Activated naive CD4-positive, alpha-beta T cell treated with anti-CD3 and anti-CD28 coated beads for 36 hours (primary cell): ENCODE results near the gene RUFY1. TPM values are rescaled to one million over a fixed set of nuclear protein-coding genes. Genes with fewer than 3 reads are reported as not detected.

Source experiments
- CTCF ChIA-PET: fragments of 350-600 bp; sonication (Branson Sonifier 250); formaldehyde crosslinking; loops from one replicate; lab custom pipeline; 2021; ENCODE audit warnings: antibody characterized with exemption; lab: Charles Lee
- DNase-seq: peaks from one replicate; pipeline ENCODE4 v3.0.0-alpha.2; 2020
- H3K27ac Mint-ChIP-seq: one replicate; pipeline ENCODE4 v1.8.0; 2021; ENCODE audit warnings: mild to moderate bottlenecking, mixed read lengths
- H3K27me3 Mint-ChIP-seq: one replicate; pipeline ENCODE4 v1.8.0; 2021; ENCODE audit warnings: low read depth, mixed read lengths
- H3K36me3 Mint-ChIP-seq: one replicate; pipeline ENCODE4 v1.8.0; 2021; ENCODE audit warnings: low read depth, mixed read lengths
- H3K4me1 Mint-ChIP-seq: one replicate; pipeline ENCODE4 v1.8.0; 2021; ENCODE audit warnings: low read depth, mixed read lengths
- H3K4me3 Mint-ChIP-seq: one replicate; pipeline ENCODE4 v1.8.0; 2021; ENCODE audit warnings: mild to moderate bottlenecking, moderate library complexity, mixed read lengths
- H3K9me3 Mint-ChIP-seq: one replicate; pipeline ENCODE4 v1.8.0; 2021; ENCODE audit warnings: mixed read lengths
- intact Hi-C: fragments of 100-400 bp; cut with micrococcal nuclease; formaldehyde crosslinking; loops from one replicate; pipeline ENCODE4 v1.15.1; 2023
- total RNA-seq, 2 experiments: library from RNA; stranded (reverse); gene quantifications; one replicate each; pipeline ENCODE4 v1.2.3, GENCODE V29; 2021

RUFY1 gene
- total RNA-seq, 2 experiments from 2014 or later: 27.8 to 31.0 TPM

- H3K4me1 Mint-ChIP-seq: no peaks in the 10 kb centered on the region
- CTCF ChIA-PET: interaction anchor here (0.6 kb wide), 1 partner anchor 437 kb away, joined by 4 read pairs; no protein-coding TSS in a partner anchor
- intact Hi-C loops: no loop called here
- H3K36me3 Mint-ChIP-seq: peaks cover 37% of the 10 kb centered on the region
- H3K27ac Mint-ChIP-seq: no peak overlapping the region
- no peaks in the 10 kb centered on the region for H3K9me3 Mint-ChIP-seq
- H3K4me3 Mint-ChIP-seq: no peak overlapping the region
- H3K27me3 Mint-ChIP-seq: no peaks in the 10 kb centered on the region
- DNase-seq: no peak
Measured at GRCh38 chr5:179596421-179596820, 46.1 kb downstream of the RUFY1 start.

GRCh38 chr5:179599100-179599499, 48.7 kb downstream of the RUFY1 start:
- Mint-ChIP-seq H3K27me3 (no peaks in the 10 kb centered on the region), H3K9me3 (no peaks in the 10 kb centered on the region), H3K4me3 (no peak overlapping the region), H3K27ac (no peak overlapping the region), H3K36me3 (peaks cover 28% of the 10 kb centered on the region), H3K4me1 (no peaks in the 10 kb centered on the region)
- no peak for DNase-seq
- CTCF ChIA-PET: interaction anchor here (0.7 kb wide), 1 partner anchor 20 kb away, joined by 3 read pairs; no protein-coding TSS in a partner anchor
- intact Hi-C loops: no loop called here

GRCh38 chr5:179599566-179599965, 49.2 kb downstream of the RUFY1 start:
- no peak overlapping the region for H3K27ac Mint-ChIP-seq
- H3K27me3 Mint-ChIP-seq: no peaks in the 10 kb centered on the region
- DNase-seq: no peak
- H3K4me1 Mint-ChIP-seq: no peaks in the 10 kb centered on the region
- peaks cover 28% of the 10 kb centered on the region for H3K36me3 Mint-ChIP-seq
- no peak overlapping the region for H3K4me3 Mint-ChIP-seq
- no peaks in the 10 kb centered on the region for H3K9me3 Mint-ChIP-seq
- intact Hi-C loops: no loop called here
- CTCF ChIA-PET: interaction anchor here (0.6 kb wide), 2 partner anchors 73 to 1054 kb away, joined by 3 to 7 read pairs; no protein-coding TSS in a partner anchor

GRCh38 chr5:179599973-179600372, 49.6 kb downstream of the RUFY1 start:
- intact Hi-C loops: no loop called here
- Mint-ChIP-seq H3K4me3 (no peak overlapping the region), H3K27ac (no peak overlapping the region), H3K9me3 (no peaks in the 10 kb centered on the region), H3K4me1 (no peaks in the 10 kb centered on the region), H3K27me3 (no peaks in the 10 kb centered on the region), H3K36me3 (peaks cover 26% of the 10 kb centered on the region)
- DNase-seq: no peak
- CTCF ChIA-PET: interaction anchor here (0.6 to 0.8 kb wide), 4 partner anchors 29 to 1054 kb away, joined by 3 to 7 read pairs (median 3); no protein-coding TSS in a partner anchor

GRCh38 chr5:179601871-179602625, 51.7 kb downstream of the RUFY1 start:
- CTCF ChIA-PET: interaction anchor here (2.1 kb wide), 1 partner anchor 28 kb away, joined by 4 read pairs; no protein-coding TSS in a partner anchor
- no peak for DNase-seq
- Mint-ChIP-seq H3K9me3 (no peaks in the 10 kb centered on the region), H3K36me3 (peaks cover 19% of the 10 kb centered on the region), H3K4me3 (no peak overlapping the region), H3K4me1 (peaks cover under 1% of the 10 kb centered on the region), H3K27ac (no peak overlapping the region), H3K27me3 (no peaks in the 10 kb centered on the region)
- intact Hi-C loops: no loop called here

GRCh38 chr5:179603308-179603707, 53.0 kb downstream of the RUFY1 start:
- CTCF ChIA-PET: interaction anchor here (2.1 kb wide), 1 partner anchor 27 kb away, joined by 4 read pairs; no protein-coding TSS in a partner anchor
- Mint-ChIP-seq H3K4me3 (no peak overlapping the region), H3K36me3 (peaks cover 20% of the 10 kb centered on the region), H3K9me3 (no peaks in the 10 kb centered on the region), H3K27ac (no peak overlapping the region), H3K27me3 (no peaks in the 10 kb centered on the region), H3K4me1 (peaks cover 8% of the 10 kb centered on the region)
- intact Hi-C loops: no loop called here
- no peak for DNase-seq

GRCh38 chr5:179605026-179605833, 54.9 kb downstream of the RUFY1 start:
- no peak overlapping the region for H3K4me3 Mint-ChIP-seq
- no peak for DNase-seq
- H3K27ac Mint-ChIP-seq: no peak overlapping the region
- peaks cover 20% of the 10 kb centered on the region for H3K36me3 Mint-ChIP-seq
- no peaks in the 10 kb centered on the region for H3K27me3 Mint-ChIP-seq
- intact Hi-C loops: no loop called here
- CTCF ChIA-PET: no interaction called here
- H3K9me3 Mint-ChIP-seq: no peaks in the 10 kb centered on the region
- H3K4me1 Mint-ChIP-seq: peaks cover 17% of the 10 kb centered on the region

- Mint-ChIP-seq H3K9me3 (no peaks in the 10 kb centered on the region), H3K36me3 (peaks cover 19% of the 10 kb centered on the region), H3K27me3 (no peaks in the 10 kb centered on the region), H3K4me1 (peaks cover 22% of the 10 kb centered on the region), H3K4me3 (no peak overlapping the region), H3K27ac (no peak overlapping the region)
- DNase-seq: no peak
- intact Hi-C loops: no loop called here
- CTCF ChIA-PET: no interaction called here
Measured at GRCh38 chr5:179606071-179606909, 55.9 kb downstream of the RUFY1 start.

- Mint-ChIP-seq H3K27me3 (no peaks in the 10 kb centered on the region), H3K27ac (peak overlapping the region; percentile 50), H3K36me3 (peaks cover 22% of the 10 kb centered on the region), H3K4me3 (no peak overlapping the region), H3K9me3 (no peaks in the 10 kb centered on the region), H3K4me1 (peaks cover 22% of the 10 kb centered on the region)
- CTCF ChIA-PET: no interaction called here
- intact Hi-C loops: no loop called here
- no peak for DNase-seq
Measured at GRCh38 chr5:179606910-179607159, 56.5 kb downstream of the RUFY1 start.

GRCh38 chr5:179607160-179607931, 57.0 kb downstream of the RUFY1 start:
- no peak overlapping the region for H3K4me3 Mint-ChIP-seq

GRCh38 chr5:179608131-179608581, 57.8 kb downstream of the RUFY1 start:
- peak; percentile 51 for DNase-seq
- Mint-ChIP-seq H3K27me3 (no peaks in the 10 kb centered on the region), H3K4me1 (peaks cover 22% of the 10 kb centered on the region), H3K27ac (peak overlapping the region; percentile 66), H3K4me3 (no peak overlapping the region), H3K9me3 (no peaks in the 10 kb centered on the region), H3K36me3 (peaks cover 26% of the 10 kb centered on the region)
- intact Hi-C loops: no loop called here
- CTCF ChIA-PET: interaction anchor here (0.6 to 1.2 kb wide), 2 partner anchors 11 to 52 kb away, joined by 4 read pairs; no protein-coding TSS in a partner anchor

More at GRCh38 chr5:179607160-179607931, 57.0 kb downstream of the RUFY1 start:
- H3K27ac Mint-ChIP-seq: peak overlapping the region; percentile 66
- no peaks in the 10 kb centered on the region for H3K27me3 Mint-ChIP-seq
- intact Hi-C loops: no loop called here
- H3K36me3 Mint-ChIP-seq: peaks cover 22% of the 10 kb centered on the region
- peaks cover 22% of the 10 kb centered on the region for H3K4me1 Mint-ChIP-seq
- no peaks in the 10 kb centered on the region for H3K9me3 Mint-ChIP-seq
- DNase-seq: no peak
- CTCF ChIA-PET: interaction anchor here (0.5 to 1.2 kb wide), 2 partner anchors 11 to 80 kb away, joined by 4 to 6 read pairs; no protein-coding TSS in a partner anchor
